GM18502 (cell line): Measurements from ENCODE around the gene PTPN13.

Experiments used
- ATAC-seq: cut with Tn5 transposase; IDR thresholded peaks from one replicate; pipeline ENCODE4 v1.9.1; 2021; ENCODE audit warnings: mild to moderate bottlenecking; ENCODE audit not compliant: unreplicated experiment, poor library complexity

Gene PTPN13

GRCh38 chr4:86587381-86588140, 6.6 kb upstream of the PTPN13 start:
- no peak for ATAC-seq

- ATAC-seq = no peak
Measured at GRCh38 chr4:86592553-86593249, 1.4 kb upstream of the PTPN13 start.

- peak; percentile 28 for ATAC-seq
Measured at GRCh38 chr4:86594559-86595425, 677 bp downstream of the PTPN13 start.

- ATAC-seq = no peak
Measured at GRCh38 chr4:86595426-86595805, 1.3 kb downstream of the PTPN13 start.

- ATAC-seq = no peak
Measured at GRCh38 chr4:86596807-86597206, 2.7 kb downstream of the PTPN13 start.

DNA sequence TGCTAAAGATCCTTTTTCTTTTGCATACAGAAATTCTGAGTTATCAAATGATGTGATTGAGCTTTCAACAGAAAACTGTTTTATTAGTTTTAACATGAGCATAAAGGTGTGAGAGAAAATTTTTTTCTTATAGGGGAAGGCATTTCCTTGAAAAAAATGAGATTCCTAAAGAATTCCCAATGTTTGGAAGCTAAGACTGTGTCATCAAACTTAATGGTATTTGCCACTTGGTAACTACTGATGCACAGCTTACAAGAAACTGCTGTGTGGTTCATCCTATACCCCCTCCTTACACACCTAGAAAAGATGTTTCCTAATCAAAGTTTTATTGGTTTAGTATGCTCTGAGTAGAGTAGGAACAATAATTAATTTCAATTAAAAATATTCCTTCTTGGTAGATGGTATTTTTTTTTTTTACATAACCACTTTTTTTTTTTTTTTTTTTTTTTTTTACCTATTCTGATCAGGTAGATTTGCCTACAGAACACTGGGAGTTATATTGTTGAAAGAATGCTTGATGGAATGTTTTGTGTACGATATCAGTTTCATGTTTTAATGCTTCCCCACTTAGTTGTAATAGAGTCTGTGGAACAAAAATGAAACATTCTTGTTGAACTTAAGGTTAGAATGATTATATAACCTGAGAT, 6.0 kb downstream of the PTPN13 start:
- ATAC-seq = no peak

DNA sequence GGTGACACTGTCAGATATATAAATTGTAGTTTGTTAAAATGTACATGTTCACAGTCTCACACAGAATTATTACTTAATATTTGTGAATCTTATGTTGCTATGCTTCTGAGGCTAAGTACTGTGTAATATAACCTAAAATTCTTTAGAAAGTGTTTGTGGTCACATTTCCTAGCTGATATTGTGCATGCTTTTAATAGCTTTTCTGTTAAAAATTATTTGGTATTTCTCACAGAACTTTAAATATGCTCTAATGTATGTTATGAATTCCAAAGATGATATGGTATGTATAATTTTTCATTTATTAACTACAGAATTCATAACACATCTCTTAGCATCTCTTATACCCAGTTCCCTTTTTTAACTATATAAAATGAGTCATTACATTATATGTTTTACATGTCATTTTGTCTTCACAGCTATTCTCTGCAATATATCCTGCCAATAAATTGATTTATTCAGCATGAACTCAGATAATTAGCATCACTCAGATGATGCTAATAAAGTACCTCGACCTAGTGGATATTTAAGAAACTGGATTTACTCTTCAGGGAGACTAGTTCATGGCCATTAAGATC, 9.3 kb downstream of the PTPN13 start:
- ATAC-seq = no peak

GRCh38 chr4:86606809-86607208, 12.7 kb downstream of the PTPN13 start:
- no peak for ATAC-seq

DNA sequence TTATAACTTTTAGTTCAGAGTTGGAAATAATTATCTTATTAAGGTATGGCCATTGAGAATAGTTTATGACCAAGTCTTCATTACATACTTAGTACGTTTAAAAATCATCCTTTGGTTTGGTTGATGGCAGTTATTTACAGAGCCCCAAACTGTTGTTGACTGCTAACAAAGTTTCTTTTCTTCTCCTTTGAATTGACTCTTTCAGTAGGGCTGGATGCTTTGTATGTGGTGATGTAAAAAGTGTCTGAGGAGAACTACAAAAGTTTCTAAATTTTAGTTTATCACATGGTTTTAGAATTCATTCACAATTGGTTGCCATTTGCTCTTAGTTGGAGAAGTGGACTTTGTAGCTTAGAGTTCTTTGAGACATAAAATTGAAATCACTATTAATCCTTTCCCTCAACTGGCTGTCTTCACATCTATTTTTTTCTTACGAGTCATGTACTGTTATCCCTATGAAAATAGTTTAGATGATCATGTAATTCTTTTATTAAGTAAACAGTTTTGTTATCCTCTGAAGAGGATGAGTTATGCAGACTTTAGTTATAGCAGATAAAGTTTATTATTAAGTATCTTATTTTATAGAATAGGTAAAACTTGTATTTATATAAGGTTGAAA, 14.8 kb downstream of the PTPN13 start:
- no peak for ATAC-seq

DNA sequence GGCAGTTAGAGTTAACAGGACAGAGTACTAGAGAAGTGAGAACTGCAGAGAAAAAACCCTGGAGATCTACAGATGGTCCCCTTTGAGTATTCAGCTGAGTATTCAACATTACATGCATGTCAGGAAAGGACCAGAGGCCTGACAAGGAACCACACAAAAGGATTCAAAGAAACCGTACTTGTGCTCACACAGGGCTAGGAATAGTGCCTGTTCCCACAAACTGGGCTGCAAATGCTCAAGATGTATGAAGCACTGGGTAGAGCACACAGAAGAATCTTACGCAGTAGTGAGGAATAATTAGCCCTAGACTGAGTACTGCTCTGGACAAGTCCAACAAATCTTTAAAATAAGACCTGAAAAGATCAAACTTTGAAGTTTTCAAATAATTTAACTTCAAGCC, 17.6 kb downstream of the PTPN13 start:
- ATAC-seq = no peak

GRCh38 chr4:86613734-86614133, 19.6 kb downstream of the PTPN13 start:
- ATAC-seq = no peak

GRCh38 chr4:86614865-86615264, 20.8 kb downstream of the PTPN13 start:
- no peak for ATAC-seq

DNA sequence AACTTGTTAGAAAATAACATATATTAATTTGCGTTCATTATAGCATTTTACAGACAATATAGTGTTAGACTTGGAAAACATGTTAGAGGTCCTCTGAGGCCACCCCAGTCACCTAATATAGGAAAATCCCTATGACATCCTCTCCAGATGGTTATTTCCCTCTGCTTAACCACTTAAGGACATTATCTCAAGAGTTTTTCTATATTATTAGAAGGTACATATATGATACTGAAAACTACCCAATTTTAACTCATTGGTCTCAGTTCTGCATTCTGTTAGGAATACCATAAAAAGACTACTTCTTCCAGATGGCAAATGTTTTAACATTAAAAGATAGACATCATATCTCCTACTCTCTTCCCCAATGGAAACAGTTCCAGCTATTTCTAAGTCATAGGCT, 21.4 kb downstream of the PTPN13 start:
- ATAC-seq = no peak

DNA sequence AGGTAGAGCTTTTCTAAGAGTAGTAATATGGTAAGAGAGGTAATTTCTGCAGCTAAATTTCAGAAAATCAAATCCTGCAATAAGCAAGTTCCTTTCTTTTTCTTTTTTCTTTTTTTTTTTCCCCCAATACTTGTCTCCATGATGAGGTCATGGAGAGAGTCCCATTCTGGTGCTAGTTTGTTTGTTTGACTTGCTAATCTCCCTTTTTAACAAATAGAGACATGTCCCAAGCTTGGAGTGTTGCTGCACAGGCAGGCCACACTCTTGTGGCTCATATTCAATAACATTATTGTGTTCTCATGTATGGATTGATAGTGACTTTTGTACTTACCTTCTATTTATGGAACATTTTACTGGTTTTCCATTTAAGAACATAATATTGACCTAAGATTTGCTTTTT, 25.5 kb downstream of the PTPN13 start:
- no peak for ATAC-seq

DNA sequence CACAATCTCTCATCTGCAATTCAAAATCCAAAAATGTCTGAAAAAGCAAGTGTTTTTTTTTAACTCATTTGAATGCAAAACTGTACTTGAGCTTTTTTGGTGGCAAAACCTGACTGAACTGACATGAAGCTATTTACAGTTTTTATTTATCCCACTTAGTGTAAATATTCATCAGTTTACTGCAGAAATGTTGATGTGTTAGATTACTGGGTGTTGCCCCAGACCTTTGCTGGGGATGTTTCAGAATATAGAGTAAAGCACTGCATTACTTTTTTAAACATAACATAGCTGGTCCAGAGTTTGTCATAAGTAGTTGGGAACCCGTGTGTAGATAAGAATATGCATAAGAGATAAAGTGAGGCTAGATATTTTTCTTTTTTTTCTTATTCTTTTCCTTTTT, 27.3 kb downstream of the PTPN13 start:
- no peak for ATAC-seq

DNA sequence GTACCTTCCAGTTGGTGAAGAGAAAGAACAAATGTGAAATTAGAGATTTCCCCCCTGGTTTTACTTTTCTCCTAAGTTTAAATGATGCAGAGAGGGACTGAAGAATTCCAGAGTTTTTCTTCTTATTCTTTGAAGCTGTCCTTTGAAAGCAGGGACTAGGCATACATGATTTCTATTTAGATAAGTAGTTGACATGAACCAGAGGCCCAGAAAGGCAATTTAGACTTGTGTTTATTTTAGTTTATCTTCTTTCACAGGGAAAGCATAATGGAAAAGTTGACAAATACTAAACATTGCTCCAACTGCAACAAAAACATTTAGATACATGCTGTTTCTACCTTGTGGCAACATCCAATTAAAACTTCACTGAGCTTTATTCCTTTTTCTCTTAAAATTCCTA, 32.0 kb downstream of the PTPN13 start:
- no peak for ATAC-seq

- no peak for ATAC-seq
Measured at GRCh38 chr4:86627462-86628135, 33.5 kb downstream of the PTPN13 start.

GRCh38 chr4:86630629-86631028, 36.5 kb downstream of the PTPN13 start:
- ATAC-seq = no peak

DNA sequence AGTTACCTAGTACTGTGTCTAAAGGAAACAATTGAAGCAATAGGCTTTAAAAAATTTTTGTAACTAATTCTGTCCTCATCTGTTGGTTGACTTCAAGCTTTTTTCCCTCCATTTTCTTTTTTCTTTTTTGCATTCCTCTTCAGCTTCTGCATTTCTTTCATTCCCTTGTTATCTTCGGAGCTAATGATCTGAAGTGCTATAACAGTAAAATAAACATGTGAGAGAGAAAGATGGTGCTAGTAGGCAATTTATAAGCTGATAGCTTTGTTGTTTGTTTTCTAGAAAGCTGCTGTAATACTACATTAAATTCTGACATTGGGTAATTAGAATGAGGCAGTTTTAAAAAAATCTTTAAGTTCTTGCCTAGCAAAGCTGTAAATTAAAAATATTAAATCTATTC, 37.1 kb downstream of the PTPN13 start:
- ATAC-seq = no peak
